Measurements from ENCODE around the gene WIZ. TPM values are rescaled to one million over a fixed set of nuclear protein-coding genes. Genes with fewer than 3 reads are reported as not detected.
A peak's percentile ranks its signal among the peaks of the same experiment; 100 is the strongest.

The WIZ gene
- total RNA-seq, 1 experiment from 2014 or later = 37.5 TPM

DNA sequence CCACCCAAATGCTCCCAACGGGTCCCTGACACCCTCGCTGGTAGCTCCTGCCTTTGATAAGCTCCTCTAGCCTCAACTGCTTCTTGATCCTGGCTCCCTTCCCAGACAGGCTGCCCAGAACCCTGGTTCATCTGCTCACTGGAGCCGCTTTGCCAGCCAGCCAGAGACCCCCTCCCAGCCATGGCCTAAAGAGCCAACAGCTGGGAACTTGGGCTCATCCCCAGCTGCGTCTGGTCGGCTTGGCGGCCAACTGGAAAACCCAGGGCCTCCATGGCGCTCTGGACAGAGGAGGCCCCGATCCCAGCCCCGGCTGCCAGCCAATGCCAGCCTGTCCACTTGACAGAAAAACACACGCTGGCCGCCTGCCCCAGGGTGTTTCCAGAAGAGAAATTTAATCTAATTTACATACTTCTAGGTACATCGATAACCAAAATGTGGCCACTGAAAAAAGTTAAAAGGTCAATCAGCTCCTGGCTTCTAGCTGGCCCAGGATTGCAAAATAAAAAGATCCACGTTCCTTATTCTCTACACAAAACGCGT lies 28.0 kb downstream of the WIZ start:
- Mint-ChIP-seq H3K4me3 (ENCODE audit: unreplicated experiment) (no peak overlapping the region), H3K36me3 (ENCODE audit: insufficient read depth, unreplicated experiment) (peaks cover 55% of the 10 kb centered on the region), H3K9me3 (ENCODE audit: unreplicated experiment) (no peaks in the 10 kb centered on the region), H3K27me3 (ENCODE audit: insufficient read depth, unreplicated experiment) (no peaks in the 10 kb centered on the region), H3K27ac (ENCODE audit: unreplicated experiment) (no peak overlapping the region), H3K4me1 (ENCODE audit: low read depth, unreplicated experiment) (peaks cover 6% of the 10 kb centered on the region)
- POLR2A ChIA-PET = no interaction called here
- no TSS peak for BruUV-seq (replicated peaks)
- DNase-seq = no peak
- H3K4me1 ChIP-seq = peaks cover 3% of the 10 kb centered on the region; the same call in 1 of the 2 replicates
- intact Hi-C loops (cut with micrococcal nuclease; ENCODE audit: unreplicated experiment) = no loop called here
- no peaks in the 10 kb centered on the region for H3K27me3 ChIP-seq (replicated peaks; ENCODE audit: control insufficient read depth, insufficient read depth, low read length)
- no peaks in the 10 kb centered on the region for H3K9me3 ChIP-seq
- TF ChIP-seq CTCF (IDR thresholded peaks at IDR 0.05; ENCODE audit: insufficient read depth in 1 of 2, low read depth in 1 of 2, low read length in 1 of 2, severe bottlenecking in 1 of 2, unreplicated experiment in 1 of 2) = no peak
- peaks cover 3% of the 10 kb centered on the region for H3K36me3 ChIP-seq (ENCODE audit: control insufficient read depth, insufficient read depth, low read length)
- CTCF ChIA-PET = interaction anchor here (1.1 kb wide), 1 partner anchor 134 kb away, joined by 3 read pairs; no protein-coding TSS in a partner anchor
- H3K4me3 ChIP-seq (ENCODE audit: low read depth, low read length) = no peak overlapping the region

GRCh38 chr19:15421136-15421695 lies 28.5 kb downstream of the WIZ start:
- H3K9me3 ChIP-seq = no peaks in the 10 kb centered on the region
- no peak for TF ChIP-seq CTCF (IDR thresholded peaks at IDR 0.05; ENCODE audit: insufficient read depth in 1 of 2, low read depth in 1 of 2, low read length in 1 of 2, severe bottlenecking in 1 of 2, unreplicated experiment in 1 of 2)
- intact Hi-C loops (cut with micrococcal nuclease; ENCODE audit: unreplicated experiment) = no loop called here
- peaks cover 3% of the 10 kb centered on the region for H3K36me3 ChIP-seq (ENCODE audit: control insufficient read depth, insufficient read depth, low read length)
- CTCF ChIA-PET = interaction anchor here (1.1 kb wide), 1 partner anchor 135 kb away, joined by 3 read pairs; no protein-coding TSS in a partner anchor
- DNase-seq = no peak
- peaks cover 6% of the 10 kb centered on the region; the same call in 1 of the 2 replicates for H3K4me1 ChIP-seq
- BruUV-seq (replicated peaks) = no TSS peak
- H3K27ac Mint-ChIP-seq (ENCODE audit: unreplicated experiment) = no peak overlapping the region
- POLR2A ChIA-PET = no interaction called here
- H3K4me3 ChIP-seq (ENCODE audit: low read depth, low read length) = no peak overlapping the region
- H3K9me3 Mint-ChIP-seq (ENCODE audit: unreplicated experiment) = no peaks in the 10 kb centered on the region
- peaks cover 6% of the 10 kb centered on the region for H3K4me1 Mint-ChIP-seq (ENCODE audit: low read depth, unreplicated experiment)
- no peaks in the 10 kb centered on the region for H3K27me3 ChIP-seq (replicated peaks; ENCODE audit: control insufficient read depth, insufficient read depth, low read length)
- H3K4me3 Mint-ChIP-seq (ENCODE audit: unreplicated experiment) = no peak overlapping the region
- no peaks in the 10 kb centered on the region for H3K27me3 Mint-ChIP-seq (ENCODE audit: insufficient read depth, unreplicated experiment)
- peaks cover 55% of the 10 kb centered on the region for H3K36me3 Mint-ChIP-seq (ENCODE audit: insufficient read depth, unreplicated experiment)

DNA sequence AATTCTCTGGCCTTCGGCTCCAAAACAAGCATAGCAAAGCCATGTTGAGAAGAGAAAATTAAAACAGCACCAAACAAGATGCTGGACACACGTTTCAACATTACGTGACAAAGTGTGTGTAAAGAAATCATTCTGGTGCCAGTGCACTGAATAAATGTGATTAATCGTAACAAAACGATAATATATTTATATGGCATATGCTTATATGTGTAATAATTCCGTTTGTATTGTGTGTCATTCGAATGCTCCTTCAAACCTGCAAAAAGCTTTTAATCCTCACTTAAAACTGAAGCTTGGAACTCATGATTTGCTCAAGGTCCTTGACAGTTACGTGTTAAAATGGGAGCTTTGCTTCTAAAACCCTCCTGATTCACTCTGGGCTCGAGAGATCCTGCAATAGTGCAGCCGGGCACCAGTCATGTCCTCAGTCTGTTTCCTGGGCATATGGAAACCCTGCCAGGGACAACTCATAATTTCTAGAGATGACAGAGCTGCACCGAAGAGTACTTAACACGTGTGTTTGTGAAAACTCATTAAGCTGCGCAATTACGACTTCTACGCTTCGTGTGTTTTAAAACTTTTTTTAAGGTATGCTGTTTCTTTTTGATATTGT lies 30.2 kb downstream of the WIZ start:
- peaks cover 3% of the 10 kb centered on the region for H3K36me3 ChIP-seq (ENCODE audit: control insufficient read depth, insufficient read depth, low read length)
- peaks cover 64% of the 10 kb centered on the region for H3K36me3 Mint-ChIP-seq (ENCODE audit: insufficient read depth, unreplicated experiment)
- no peaks in the 10 kb centered on the region for H3K9me3 ChIP-seq
- H3K4me1 Mint-ChIP-seq (ENCODE audit: low read depth, unreplicated experiment) = peaks cover 6% of the 10 kb centered on the region
- POLR2A ChIA-PET = interaction anchor here (0.5 to 3.5 kb wide), 10 partner anchors 10 to 1021 kb away, joined by 3 to 40 read pairs (median 7); partner anchors contain the start of gene AKAP8
- no peak for DNase-seq
- no peaks in the 10 kb centered on the region for H3K9me3 Mint-ChIP-seq (ENCODE audit: unreplicated experiment)
- TF ChIP-seq CTCF (IDR thresholded peaks at IDR 0.05; ENCODE audit: insufficient read depth in 1 of 2, low read depth in 1 of 2, low read length in 1 of 2, severe bottlenecking in 1 of 2, unreplicated experiment in 1 of 2) = no peak
- H3K27ac Mint-ChIP-seq (ENCODE audit: unreplicated experiment) = peak overlapping the region; percentile 98
- no peaks in the 10 kb centered on the region for H3K27me3 Mint-ChIP-seq (ENCODE audit: insufficient read depth, unreplicated experiment)
- no TSS peak for BruUV-seq (replicated peaks)
- H3K4me3 ChIP-seq (ENCODE audit: low read depth, low read length) = no peak overlapping the region
- peaks cover 6% of the 10 kb centered on the region; the same call in 1 of the 2 replicates for H3K4me1 ChIP-seq
- peak overlapping the region; percentile 96 for H3K4me3 Mint-ChIP-seq (ENCODE audit: unreplicated experiment)
- intact Hi-C loops (cut with micrococcal nuclease; ENCODE audit: unreplicated experiment) = loop anchor here (1.0 to 5.0 kb wide), 3 partner anchors 30 to 137 kb away; partner anchors contain the start of genes AKAP8 and WIZ
- no peaks in the 10 kb centered on the region for H3K27me3 ChIP-seq (replicated peaks; ENCODE audit: control insufficient read depth, insufficient read depth, low read length)
- CTCF ChIA-PET = interaction anchor here (0.6 to 3.3 kb wide), 12 partner anchors 13 to 328 kb away, joined by 3 to 61 read pairs (median 6); partner anchors contain the start of gene AKAP8

Data from Caco-2 (cell line).